Subcutaneous abdominal adipose tissue (tissue), 5 donors: ENCODE data around the gene SLC4A11.
A peak's percentile ranks its signal among the peaks of the same experiment; 100 is the strongest.

Source experiments
- H3K27ac ChIP-seq: one replicate; pipeline ENCODE4 v1.7.0; 2013; ENCODE audit warnings: low read depth, mild to moderate bottlenecking, inconsistent platforms, low read length, moderate library complexity
- H3K27me3 ChIP-seq, 5 donors: one replicate each; pipeline ENCODE4 v1.7.0; 2013; ENCODE audit warnings: low read length in 5 of 5, inconsistent platforms in 1 of 5; ENCODE audit not compliant: control insufficient read depth in 5 of 5, insufficient read depth in 4 of 5
- H3K36me3 ChIP-seq, 5 donors: one replicate each; pipeline ENCODE4 v1.7.0; 2013; ENCODE audit warnings: low read length in 5 of 5; ENCODE audit not compliant: control insufficient read depth in 5 of 5, insufficient read depth in 5 of 5
- H3K4me1 ChIP-seq, 5 donors: one replicate each; pipeline ENCODE4 v1.7.0; 2013; ENCODE audit warnings: low read length in 5 of 5, mild to moderate bottlenecking in 3 of 5, moderate library complexity in 1 of 5; ENCODE audit not compliant: control insufficient read depth in 5 of 5, insufficient read depth in 5 of 5
- H3K4me3 ChIP-seq, 5 donors: one replicate each; pipeline ENCODE4 v1.7.0; 2013; ENCODE audit warnings: low read length in 5 of 5, low read depth in 1 of 5
- H3K9ac ChIP-seq, 5 donors: one replicate each; pipeline ENCODE4 v1.7.0; 2013; ENCODE audit warnings: low read length in 5 of 5, mild to moderate bottlenecking in 4 of 5, moderate library complexity in 3 of 5
- H3K9me3 ChIP-seq, 5 donors: one replicate each; pipeline ENCODE4 v1.7.0; 2013; ENCODE audit warnings: low read length in 5 of 5; ENCODE audit not compliant: control insufficient read depth in 5 of 5
- donor health status: healthy.
- donor health status: healthy.
- donor health status: healthy.
- donor health status: healthy.
- donor health status: healthy.

SLC4A11 gene

GRCh38 chr20:3248167-3248992, 9.4 kb upstream of the SLC4A11 start:
- peaks cover 0 to 13% (median 12%) of the 10 kb centered on the region in 5 donors for H3K4me1 ChIP-seq
- H3K27ac ChIP-seq, result no peak overlapping the region
- H3K27me3 ChIP-seq, result peaks cover 6 to 26% (median 13%) of the 10 kb centered on the region in 5 donors
- H3K4me3 ChIP-seq, result peak overlapping the region in 4 of 5 donors; percentile 32 to 50 (median 38)
- no peaks in the 10 kb centered on the region for H3K9me3 ChIP-seq
- peak overlapping the region in 1 of 5 donors; percentile 41 for H3K9ac ChIP-seq
- H3K36me3 ChIP-seq, result peaks cover 0 to 34% (median 21%) of the 10 kb centered on the region in 5 donors

- Histone ChIP-seq H3K36me3 (peaks cover 0 to 26% (median 16%) of the 10 kb centered on the region in 5 donors), H3K27ac (no peak overlapping the region), H3K9me3 (no peaks in the 10 kb centered on the region), H3K27me3 (peaks cover 6 to 26% (median 13%) of the 10 kb centered on the region in 5 donors), H3K4me1 (peaks cover 0 to 13% (median 12%) of the 10 kb centered on the region in 5 donors), H3K4me3 (no peak overlapping the region), H3K9ac (no peak overlapping the region)
Observed at GRCh38 chr20:3247638-3248037, 8.6 kb upstream of the SLC4A11 start.

- no peak overlapping the region for H3K27ac ChIP-seq
- peaks cover 0 to 17% (median 6%) of the 10 kb centered on the region in 5 donors for H3K36me3 ChIP-seq
- H3K4me1 ChIP-seq, result peaks cover 0 to 13% (median 12%) of the 10 kb centered on the region in 5 donors
- H3K4me3 ChIP-seq, result no peak overlapping the region
- peaks cover 6 to 26% (median 13%) of the 10 kb centered on the region in 5 donors for H3K27me3 ChIP-seq
- no peaks in the 10 kb centered on the region for H3K9me3 ChIP-seq
- no peak overlapping the region for H3K9ac ChIP-seq
Observed at GRCh38 chr20:3246682-3247081, 7.7 kb upstream of the SLC4A11 start.

GRCh38 chr20:3245711-3246110, 6.7 kb upstream of the SLC4A11 start:
- Histone ChIP-seq H3K27me3 (peaks cover 7 to 29% (median 14%) of the 10 kb centered on the region in 5 donors), H3K36me3 (peaks cover 0 to 7% (median 1%) of the 10 kb centered on the region in 5 donors), H3K27ac (no peak overlapping the region), H3K4me1 (peaks cover 0 to 13% (median 12%) of the 10 kb centered on the region in 5 donors), H3K4me3 (no peak overlapping the region), H3K9me3 (no peaks in the 10 kb centered on the region), H3K9ac (no peak overlapping the region)

GRCh38 chr20:3245156-3245555, 6.2 kb upstream of the SLC4A11 start:
- Histone ChIP-seq H3K27ac (no peak overlapping the region), H3K9me3 (no peaks in the 10 kb centered on the region), H3K27me3 (peaks cover 12 to 31% (median 20%) of the 10 kb centered on the region in 5 donors)

GRCh38 chr20:3244613-3245012, 5.6 kb upstream of the SLC4A11 start:
- Histone ChIP-seq H3K27me3 (peaks cover 12 to 36% (median 25%) of the 10 kb centered on the region in 5 donors), H3K36me3 (no peaks in the 10 kb centered on the region), H3K9ac (no peak overlapping the region), H3K9me3 (no peaks in the 10 kb centered on the region), H3K4me3 (no peak overlapping the region), H3K27ac (no peak overlapping the region), H3K4me1 (peaks cover 0 to 21% (median 19%) of the 10 kb centered on the region in 5 donors)

More at GRCh38 chr20:3245156-3245555, 6.2 kb upstream of the SLC4A11 start:
- H3K4me1 ChIP-seq, result peaks cover 0 to 15% (median 14%) of the 10 kb centered on the region in 5 donors
- no peak overlapping the region for H3K4me3 ChIP-seq
- peaks cover 0 to 2% (median 0%) of the 10 kb centered on the region in 5 donors for H3K36me3 ChIP-seq
- no peak overlapping the region for H3K9ac ChIP-seq

- H3K27me3 ChIP-seq, result peaks cover 12 to 35% (median 24%) of the 10 kb centered on the region in 5 donors
- H3K36me3 ChIP-seq, result no peaks in the 10 kb centered on the region
- no peaks in the 10 kb centered on the region for H3K9me3 ChIP-seq
- H3K4me1 ChIP-seq, result peaks cover 0 to 24% (median 20%) of the 10 kb centered on the region in 5 donors
- H3K9ac ChIP-seq, result no peak overlapping the region
- no peak overlapping the region for H3K27ac ChIP-seq
- no peak overlapping the region for H3K4me3 ChIP-seq
Observed at GRCh38 chr20:3243718-3244358, 4.8 kb upstream of the SLC4A11 start.

GRCh38 chr20:3242172-3242692, 3.2 kb upstream of the SLC4A11 start:
- Histone ChIP-seq H3K27me3 (peaks cover 15 to 35% (median 29%) of the 10 kb centered on the region in 5 donors), H3K4me1 (peaks cover 0 to 28% (median 22%) of the 10 kb centered on the region in 5 donors), H3K9me3 (no peaks in the 10 kb centered on the region), H3K27ac (no peak overlapping the region), H3K9ac (no peak overlapping the region), H3K36me3 (no peaks in the 10 kb centered on the region), H3K4me3 (no peak overlapping the region)

- H3K9ac ChIP-seq, result no peak overlapping the region
- no peaks in the 10 kb centered on the region for H3K9me3 ChIP-seq
- H3K36me3 ChIP-seq, result no peaks in the 10 kb centered on the region
- H3K27ac ChIP-seq, result no peak overlapping the region
- peaks cover 0 to 28% (median 22%) of the 10 kb centered on the region in 5 donors for H3K4me1 ChIP-seq
- no peak overlapping the region for H3K4me3 ChIP-seq
- H3K27me3 ChIP-seq, result peaks cover 23 to 43% (median 37%) of the 10 kb centered on the region in 5 donors
Observed at GRCh38 chr20:3240776-3241363, 1.9 kb upstream of the SLC4A11 start.
